Measurements from ENCODE around the gene DNM2. TPM values are rescaled to one million over a fixed set of nuclear protein-coding genes. Genes with fewer than 3 reads are reported as not detected.

Gene DNM2
- total RNA-seq, 1 experiment from 2014 or later: 125 TPM

GRCh38 chr19:10831987-10832938 lies 114.4 kb downstream of the DNM2 start:
- CTCF ChIA-PET: no interaction called here
- Histone ChIP-seq H3K4me3 (ENCODE audit: low read depth in 2 of 2, low read length in 2 of 2) (no peak overlapping the region), H3K9me3 (ENCODE audit: control insufficient read depth, insufficient read depth, low read depth, low read length) (peaks cover 3% of the 10 kb centered on the region; the same call in 1 of the 2 replicates), H3K4me1 (ENCODE audit: control insufficient read depth, insufficient read depth, low read length) (no peaks in the 10 kb centered on the region; the same call in 1 of the 2 replicates), H3K27me3 (ENCODE audit: control insufficient read depth, insufficient read depth, low read length) (no peaks in the 10 kb centered on the region), H3K27ac (ENCODE audit: low read length) (no peak overlapping the region), H3K36me3 (ENCODE audit: control insufficient read depth, insufficient read depth, low read length) (no peaks in the 10 kb centered on the region)
- intact Hi-C loops (cut with micrococcal nuclease; ENCODE audit: unreplicated experiment): no loop called here
- TF ChIP-seq REST (IDR thresholded peaks at IDR 0.05; ENCODE audit: insufficient read depth in 1 of 2, low read depth in 2 of 2, low read length in 1 of 2) (no peak), POLR2AphosphoS5 (IDR thresholded peaks at IDR 0.05; ENCODE audit: low read depth, low read length) (0 out of 2 replicates have a peak, but pooled peaks have one; percentile 3), SIN3A (IDR thresholded peaks at IDR 0.05; ENCODE audit: borderline replicate concordance, insufficient read depth, low read depth, low read length) (no peak)
- DNase-seq (ENCODE audit: low read depth, low spot score) (no peak), ATAC-seq (no peak)
- in situ Hi-C loops (cut with HindIII; ENCODE audit: low pct_unique_long_range_greater_than_20kb, low sequenced_read_pairs): no loop called here
- POLR2A ChIA-PET: no interaction called here
- no TSS peak for BruUV-seq (replicated peaks)

DNA sequence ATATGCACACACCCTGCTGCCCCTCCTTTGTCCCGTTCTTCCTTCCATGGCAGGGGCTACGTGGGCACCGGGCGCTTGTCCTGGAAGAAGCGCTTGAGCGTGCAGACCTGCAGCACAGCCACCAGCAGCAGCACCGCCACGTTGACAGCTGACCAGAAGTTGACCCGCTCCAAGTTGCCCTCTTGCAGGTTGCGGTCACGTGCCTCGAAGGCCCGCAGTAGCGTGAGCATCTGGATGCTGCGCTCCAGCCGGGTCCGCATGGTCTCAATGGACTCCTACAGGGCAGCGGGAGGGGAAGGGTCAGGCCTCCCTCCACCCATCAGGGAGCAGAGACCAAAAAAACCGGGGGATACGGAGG lies 115.0 kb downstream of the DNM2 start:
- CTCF ChIA-PET: no interaction called here

More for the DNA sequence above, 115.0 kb downstream of the DNM2 start:
- intact Hi-C loops (cut with micrococcal nuclease; ENCODE audit: unreplicated experiment): no loop called here
- BruUV-seq (replicated peaks): no TSS peak
- peaks cover 3% of the 10 kb centered on the region; the same call in 1 of the 2 replicates for H3K9me3 ChIP-seq (ENCODE audit: control insufficient read depth, insufficient read depth, low read depth, low read length)
- no peaks in the 10 kb centered on the region; the same call in 1 of the 2 replicates for H3K4me1 ChIP-seq (ENCODE audit: control insufficient read depth, insufficient read depth, low read length)
- ATAC-seq: no peak
- no peaks in the 10 kb centered on the region for H3K36me3 ChIP-seq (ENCODE audit: control insufficient read depth, insufficient read depth, low read length)
- H3K27ac ChIP-seq (ENCODE audit: low read length): no peak overlapping the region
- DNase-seq (ENCODE audit: low read depth, low spot score): no peak
- H3K27me3 ChIP-seq (ENCODE audit: control insufficient read depth, insufficient read depth, low read length): no peaks in the 10 kb centered on the region
- TF ChIP-seq REST (IDR thresholded peaks at IDR 0.05; ENCODE audit: insufficient read depth in 1 of 2, low read depth in 2 of 2, low read length in 1 of 2): no peak
- TF ChIP-seq POLR2AphosphoS5 (IDR thresholded peaks at IDR 0.05; ENCODE audit: low read depth, low read length): 0 out of 2 replicates have a peak, but pooled peaks have one; percentile 7
- TF ChIP-seq, protein P1, sequence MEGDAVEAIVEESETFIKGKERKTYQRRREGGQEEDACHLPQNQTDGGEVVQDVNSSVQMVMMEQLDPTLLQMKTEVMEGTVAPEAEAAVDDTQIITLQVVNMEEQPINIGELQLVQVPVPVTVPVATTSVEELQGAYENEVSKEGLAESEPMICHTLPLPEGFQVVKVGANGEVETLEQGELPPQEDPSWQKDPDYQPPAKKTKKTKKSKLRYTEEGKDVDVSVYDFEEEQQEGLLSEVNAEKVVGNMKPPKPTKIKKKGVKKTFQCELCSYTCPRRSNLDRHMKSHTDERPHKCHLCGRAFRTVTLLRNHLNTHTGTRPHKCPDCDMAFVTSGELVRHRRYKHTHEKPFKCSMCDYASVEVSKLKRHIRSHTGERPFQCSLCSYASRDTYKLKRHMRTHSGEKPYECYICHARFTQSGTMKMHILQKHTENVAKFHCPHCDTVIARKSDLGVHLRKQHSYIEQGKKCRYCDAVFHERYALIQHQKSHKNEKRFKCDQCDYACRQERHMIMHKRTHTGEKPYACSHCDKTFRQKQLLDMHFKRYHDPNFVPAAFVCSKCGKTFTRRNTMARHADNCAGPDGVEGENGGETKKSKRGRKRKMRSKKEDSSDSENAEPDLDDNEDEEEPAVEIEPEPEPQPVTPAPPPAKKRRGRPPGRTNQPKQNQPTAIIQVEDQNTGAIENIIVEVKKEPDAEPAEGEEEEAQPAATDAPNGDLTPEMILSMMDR (IDR thresholded peaks at IDR 0.05): no peak
- in situ Hi-C loops (cut with HindIII; ENCODE audit: low pct_unique_long_range_greater_than_20kb, low sequenced_read_pairs): no loop called here
- POLR2A ChIA-PET: no interaction called here
- H3K4me3 ChIP-seq (ENCODE audit: low read depth in 2 of 2, low read length in 2 of 2): no peak overlapping the region
